NK-92 (cell line): ENCODE measurements around the gene STRIP2.
"Not testable (repeated sequence)": the region's sequence is repeated elsewhere in the genome, so short reads cannot be mapped to it uniquely, and the experiment has no call there.

Source experiments
- DNase-seq: peaks from one replicate; lab custom pipeline; 2025; ENCODE audit not compliant: unreplicated experiment; lab: John Stamatoyannopoulos, UW

Gene STRIP2

GRCh38 chr7:129525225-129525862, 91.1 kb downstream of the STRIP2 start:
- DNase-seq, result no peak

- no peak for DNase-seq
Observed at GRCh38 chr7:129529643-129530042, 95.4 kb downstream of the STRIP2 start.

DNA sequence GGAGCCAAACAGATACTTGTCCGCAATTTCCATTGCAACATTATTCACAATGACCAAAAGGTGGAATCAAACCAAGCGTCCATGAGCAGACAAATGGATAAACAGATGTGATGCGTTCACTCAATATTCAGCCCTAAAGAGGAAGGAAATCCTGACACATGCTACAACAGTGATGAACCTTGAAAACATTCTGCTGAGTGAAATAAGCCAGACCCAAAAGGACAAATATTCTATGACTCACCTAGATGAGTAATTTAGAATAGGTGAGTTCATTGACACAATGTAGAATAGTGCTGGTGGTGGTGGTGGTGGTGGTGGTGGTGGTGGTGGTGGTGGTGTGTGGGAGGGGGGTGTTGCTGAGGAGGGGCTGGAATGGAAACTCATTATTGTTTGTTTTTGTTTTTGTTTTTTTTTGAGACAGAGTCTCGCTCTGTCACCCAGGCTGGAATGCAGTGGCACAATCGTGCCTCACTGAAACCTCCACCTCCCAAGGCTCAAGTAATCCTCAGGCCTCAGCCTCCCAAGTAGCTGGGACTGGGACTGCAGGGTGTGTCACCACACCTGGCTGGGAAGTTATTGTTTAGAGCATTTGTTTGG, 96.7 kb downstream of the STRIP2 start:
- no peak for DNase-seq

GRCh38 chr7:129531721-129532120, 97.5 kb downstream of the STRIP2 start:
- DNase-seq, result no peak

- DNase-seq, result no peak
Observed at GRCh38 chr7:129532375-129532774, 98.1 kb downstream of the STRIP2 start.

DNA sequence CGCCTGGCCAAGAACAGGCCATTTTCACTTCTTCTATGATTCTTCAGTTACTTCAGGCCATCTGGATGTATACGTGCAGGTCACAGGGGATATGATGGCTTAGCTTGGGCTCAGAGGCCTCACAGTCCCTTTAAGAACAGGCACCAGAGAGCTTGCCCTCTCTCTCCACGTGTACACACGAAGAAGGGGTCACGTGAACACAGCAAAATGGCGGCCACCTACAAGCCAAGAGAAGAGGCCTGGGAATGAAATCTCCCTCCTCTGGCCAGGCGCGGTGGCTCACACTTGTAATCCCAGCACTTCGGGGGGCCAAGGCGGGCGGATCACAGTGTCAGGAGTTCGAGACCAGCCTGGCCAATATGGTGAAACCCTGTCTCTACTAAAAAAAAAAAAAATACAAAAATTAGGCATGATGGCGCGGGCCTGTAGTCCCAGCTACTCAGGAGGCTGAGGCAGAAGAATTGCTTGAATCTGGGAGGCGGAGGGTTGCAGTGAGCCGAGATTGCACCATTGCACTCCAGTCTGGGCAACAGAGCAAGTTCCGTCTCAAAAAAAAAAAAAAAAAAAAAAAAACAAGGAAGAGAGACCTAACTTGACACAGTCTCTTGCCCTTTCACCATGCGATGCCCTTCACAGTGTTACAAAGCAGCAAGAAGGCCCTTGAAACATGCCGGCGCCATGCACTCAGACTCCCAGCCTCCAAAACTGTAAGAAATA, 100.5 kb downstream of the STRIP2 start:
- not testable (repeated sequence) for DNase-seq

DNA sequence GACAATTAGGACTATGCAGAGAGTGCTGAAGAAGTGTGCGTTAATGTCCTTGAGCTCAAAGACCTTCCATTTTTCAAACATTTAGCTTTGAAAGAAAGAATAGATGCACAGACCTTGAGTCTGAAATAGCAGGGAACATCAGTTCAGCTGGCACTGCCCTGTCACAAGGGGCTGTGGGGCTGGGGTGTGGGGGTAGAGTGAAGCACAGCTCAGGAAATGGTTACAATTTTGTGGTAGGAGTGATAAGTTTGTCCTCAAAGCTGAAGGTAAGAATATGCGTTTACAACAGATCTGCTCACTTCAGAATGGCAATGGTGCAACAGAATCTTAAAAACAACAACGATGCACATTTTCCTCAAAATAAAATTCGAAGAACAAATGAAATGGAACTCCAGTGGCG, 101.7 kb downstream of the STRIP2 start:
- DNase-seq, result no peak

DNA sequence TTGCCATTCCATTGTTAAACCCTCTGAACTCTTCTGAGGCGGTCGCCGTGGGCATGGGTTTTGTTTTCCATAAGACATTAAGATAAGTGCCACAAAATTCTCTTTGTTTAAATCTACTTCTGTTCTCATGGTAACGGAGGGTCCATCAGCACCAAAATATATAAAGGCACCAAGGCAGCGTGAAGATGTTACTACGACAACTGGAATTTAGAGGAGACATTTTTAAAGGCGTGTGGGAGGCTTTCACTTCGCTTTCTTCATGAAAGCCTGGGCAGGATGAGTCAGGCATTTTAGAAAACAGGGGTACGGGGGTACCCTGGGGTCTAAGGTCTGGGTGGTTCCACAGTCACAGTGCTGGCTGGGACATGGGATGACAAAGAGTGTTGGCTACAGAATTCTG, 102.1 kb downstream of the STRIP2 start:
- DNase-seq, result no peak
